HG03460 (cell line): Measurements from ENCODE around the gene ATP6V0C.

Source experiments
- ATAC-seq: cut with Tn5 transposase; IDR thresholded peaks from one replicate; pipeline ENCODE4 v1.9.1; 2021; ENCODE audit not compliant: unreplicated experiment

Gene ATP6V0C

GRCh38 chr16:2508722-2509400, 4.9 kb upstream of the ATP6V0C start:
- ATAC-seq: no peak

DNA sequence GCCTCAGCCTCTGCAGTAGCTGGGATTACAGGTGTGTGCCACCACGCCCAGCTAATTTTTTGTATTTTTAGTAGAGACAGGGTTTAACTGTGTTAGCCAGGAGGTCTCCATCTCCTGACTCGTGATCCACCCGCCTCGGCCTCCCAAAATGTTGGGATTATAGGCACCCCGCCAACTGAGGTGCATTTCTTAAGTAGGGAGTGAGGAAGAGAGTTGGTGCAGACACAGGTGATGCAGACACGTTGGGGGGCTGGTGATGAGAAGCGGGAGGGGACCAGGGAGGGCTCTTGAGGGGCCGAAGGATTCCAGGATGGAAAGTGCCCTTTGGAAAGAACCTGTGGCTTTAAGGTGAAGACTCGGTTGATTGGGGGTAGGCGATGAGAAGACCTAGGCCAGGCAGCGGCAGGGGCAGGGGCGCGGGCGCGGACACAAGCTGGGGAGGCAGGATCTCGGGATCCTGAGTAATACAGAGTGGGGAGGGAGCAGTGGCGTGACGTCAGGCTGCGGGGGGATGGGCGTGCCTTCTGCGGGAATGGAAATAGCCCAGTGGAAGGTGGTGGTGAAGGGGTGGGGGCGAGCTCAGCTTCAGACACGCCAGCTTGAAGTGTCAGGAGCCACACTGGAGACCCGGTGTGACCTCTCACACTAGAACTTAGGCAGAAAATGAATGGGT, 2.5 kb upstream of the ATP6V0C start:
- no peak for ATAC-seq

DNA sequence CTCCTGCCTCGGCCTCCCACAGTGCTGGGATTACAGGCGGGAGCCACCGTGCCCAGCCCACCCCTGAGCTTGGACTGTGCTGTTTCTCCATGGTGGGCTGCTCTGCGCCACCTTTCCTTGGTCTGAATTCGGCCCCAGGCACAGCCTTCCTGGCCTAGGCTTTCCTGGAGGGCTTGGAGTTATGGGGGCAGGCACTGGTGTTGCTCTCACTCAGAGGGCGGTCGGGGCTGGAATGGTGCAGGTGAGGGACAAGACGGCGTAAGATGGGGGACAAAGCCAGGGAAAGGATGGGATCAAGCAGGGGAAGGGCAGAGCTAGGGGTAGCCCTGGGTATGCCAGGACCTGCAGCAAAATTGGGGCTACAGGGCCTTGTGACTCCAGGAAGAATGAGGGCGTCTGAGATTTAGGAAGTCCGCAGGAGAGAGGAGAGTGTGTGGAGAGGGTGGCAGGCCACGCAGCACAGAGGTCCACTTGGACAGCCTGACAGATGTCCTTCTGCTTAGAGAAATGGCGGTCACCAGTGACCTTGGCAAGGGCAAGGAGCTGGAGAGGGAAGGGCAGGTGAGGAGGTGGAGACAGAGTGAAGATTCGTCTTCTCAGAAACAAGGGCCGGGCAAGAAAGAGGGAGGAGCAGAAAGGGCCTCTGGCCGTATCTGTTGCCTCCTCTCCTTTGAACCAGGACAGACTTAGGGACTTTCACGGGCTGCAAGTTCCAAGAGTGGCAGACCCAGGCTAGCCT, 1.6 kb upstream of the ATP6V0C start:
- no peak for ATAC-seq

GRCh38 chr16:2512735-2513404, 882 bp upstream of the ATP6V0C start:
- ATAC-seq: no peak

DNA sequence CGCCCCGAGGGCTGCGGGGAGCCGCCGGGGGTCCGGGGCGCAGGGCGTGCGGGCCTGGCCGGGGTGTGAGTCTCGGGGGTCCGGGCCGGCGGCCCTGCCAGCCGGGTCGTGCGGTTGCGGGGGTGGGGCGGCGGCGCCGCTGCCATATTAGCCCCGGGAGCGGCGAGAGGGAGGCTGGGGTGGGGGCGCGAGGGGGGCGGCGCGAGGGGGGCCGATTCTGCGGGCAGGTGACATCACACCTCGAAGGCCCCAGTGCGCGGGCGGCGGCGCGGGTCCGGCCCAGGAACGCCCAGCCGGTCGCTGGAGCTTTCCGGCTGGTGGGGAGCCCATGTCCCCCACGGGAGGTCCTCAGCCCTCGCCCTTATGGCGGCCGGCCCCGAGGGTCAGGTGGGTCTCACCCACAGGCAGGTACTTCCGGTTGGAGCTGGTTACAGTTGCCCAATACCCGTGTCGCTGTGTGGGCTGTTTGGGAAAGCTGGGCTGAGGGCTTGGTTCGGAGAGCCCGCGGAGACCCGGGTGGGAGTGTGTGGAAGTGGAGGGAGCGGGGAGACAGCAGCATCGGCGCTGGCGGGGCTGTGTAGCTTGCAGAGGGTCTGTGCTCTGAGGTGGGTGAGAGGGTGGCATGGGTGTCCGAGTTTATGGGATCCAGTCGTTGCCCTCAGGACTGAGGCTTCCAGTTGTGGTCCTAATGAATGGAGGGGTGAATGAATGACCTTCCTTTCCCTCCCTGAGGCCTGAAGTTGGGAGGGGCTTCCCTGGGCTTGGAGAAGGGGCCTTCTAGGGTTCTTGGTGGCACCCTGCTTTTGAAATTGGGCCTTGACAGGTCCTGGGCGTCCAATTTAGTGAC, 804 bp downstream of the ATP6V0C start:
- ATAC-seq: no peak

- ATAC-seq: no peak
These were observed 1.6 kb downstream of the ATP6V0C start for GRCh38 chr16:2515180-2515851.

DNA sequence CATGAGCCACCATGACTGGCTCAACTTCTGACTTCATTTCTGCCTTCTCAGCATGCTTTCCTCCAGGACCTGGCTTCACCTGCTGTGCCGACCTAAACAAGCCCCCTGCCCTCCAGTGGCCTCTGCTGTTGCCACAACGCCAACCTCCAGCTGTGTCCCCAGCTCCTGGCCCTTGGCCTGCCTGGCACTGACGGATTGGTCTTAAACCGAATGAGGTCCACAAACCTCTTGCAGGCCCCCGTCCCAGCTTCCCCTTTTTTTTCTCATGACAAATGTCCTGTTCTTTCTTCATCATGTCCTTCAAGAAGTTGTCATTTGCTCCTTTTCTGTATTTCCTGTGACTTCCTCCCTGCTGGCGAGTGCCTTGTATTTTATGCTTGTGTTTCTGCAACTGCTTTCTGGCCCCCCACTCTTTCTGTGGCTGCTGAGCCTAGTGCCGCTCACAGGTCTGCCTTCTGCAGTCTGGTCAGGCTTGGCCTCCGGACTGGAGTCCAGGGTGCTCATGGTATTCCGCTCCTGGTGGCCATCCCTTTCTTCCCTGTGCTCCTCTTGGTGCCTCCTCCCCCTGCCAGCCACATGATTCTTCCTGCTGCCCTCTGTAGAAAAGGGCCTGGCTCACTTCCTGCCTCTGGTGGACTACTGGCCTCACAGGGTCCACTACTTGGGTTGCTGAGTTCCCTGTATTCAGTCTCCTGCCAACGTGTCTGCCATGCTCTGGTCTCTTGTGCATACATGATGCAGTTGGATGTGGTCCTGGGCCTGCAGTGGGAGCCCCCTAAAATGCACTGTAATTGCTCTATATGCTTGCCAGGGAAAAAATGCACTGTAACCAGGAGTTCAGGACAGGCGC, 2.9 kb downstream of the ATP6V0C start:
- ATAC-seq: no peak

GRCh38 chr16:2517954-2518605, 4.3 kb downstream of the ATP6V0C start:
- no peak for ATAC-seq

DNA sequence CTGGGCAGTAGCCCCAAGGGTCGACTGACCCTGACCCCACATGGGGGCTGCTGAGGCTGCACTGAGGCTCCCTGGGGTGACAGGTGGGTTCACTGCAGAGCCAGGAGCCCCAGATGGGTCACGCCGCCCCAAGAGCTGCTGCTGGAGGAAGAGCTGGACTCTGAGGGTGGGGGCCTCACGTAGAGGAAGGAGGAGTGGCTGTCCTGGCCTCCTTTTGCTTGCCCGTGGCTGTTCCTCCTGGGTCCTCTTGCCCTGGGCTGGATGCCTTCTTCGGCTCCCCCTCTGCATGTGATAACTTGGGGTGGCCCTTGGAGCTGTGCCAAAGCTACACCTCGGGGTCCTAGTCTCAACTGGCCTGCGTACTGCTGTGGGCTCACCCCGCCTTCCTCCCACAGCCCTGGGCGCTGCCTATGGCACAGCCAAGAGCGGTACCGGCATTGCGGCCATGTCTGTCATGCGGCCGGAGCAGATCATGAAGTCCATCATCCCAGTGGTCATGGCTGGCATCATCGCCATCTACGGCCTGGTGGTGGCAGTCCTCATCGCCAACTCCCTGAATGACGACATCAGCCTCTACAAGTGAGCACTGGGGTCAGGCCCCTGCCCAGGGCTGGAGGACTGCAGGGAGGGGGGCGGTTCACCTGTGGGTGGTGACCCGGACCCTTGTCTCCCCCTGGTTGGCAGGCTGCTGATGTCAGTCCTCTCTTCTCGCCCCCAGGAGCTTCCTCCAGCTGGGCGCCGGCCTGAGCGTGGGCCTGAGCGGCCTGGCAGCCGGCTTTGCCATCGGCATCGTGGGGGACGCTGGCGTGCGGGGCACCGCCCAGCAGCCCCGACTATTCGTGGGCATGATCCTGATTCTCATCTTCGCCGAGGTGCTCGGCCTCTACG, 5.3 kb downstream of the ATP6V0C start:
- ATAC-seq: no peak

DNA sequence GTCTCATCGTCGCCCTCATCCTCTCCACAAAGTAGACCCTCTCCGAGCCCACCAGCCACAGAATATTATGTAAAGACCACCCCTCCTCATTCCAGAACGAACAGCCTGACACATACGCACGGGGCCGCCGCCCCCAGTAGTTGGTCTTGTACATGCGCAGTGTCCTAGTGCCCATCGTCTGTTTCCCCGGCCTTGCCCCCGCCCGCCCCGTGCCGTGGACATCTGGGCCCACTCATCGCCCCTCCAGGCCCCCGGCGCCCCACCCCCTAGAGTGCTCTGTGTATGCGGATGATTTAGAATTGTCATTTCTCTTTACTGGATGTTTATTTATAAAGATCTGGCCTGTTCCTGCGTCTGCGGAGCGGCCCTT, 5.9 kb downstream of the ATP6V0C start:
- no peak for ATAC-seq

DNA sequence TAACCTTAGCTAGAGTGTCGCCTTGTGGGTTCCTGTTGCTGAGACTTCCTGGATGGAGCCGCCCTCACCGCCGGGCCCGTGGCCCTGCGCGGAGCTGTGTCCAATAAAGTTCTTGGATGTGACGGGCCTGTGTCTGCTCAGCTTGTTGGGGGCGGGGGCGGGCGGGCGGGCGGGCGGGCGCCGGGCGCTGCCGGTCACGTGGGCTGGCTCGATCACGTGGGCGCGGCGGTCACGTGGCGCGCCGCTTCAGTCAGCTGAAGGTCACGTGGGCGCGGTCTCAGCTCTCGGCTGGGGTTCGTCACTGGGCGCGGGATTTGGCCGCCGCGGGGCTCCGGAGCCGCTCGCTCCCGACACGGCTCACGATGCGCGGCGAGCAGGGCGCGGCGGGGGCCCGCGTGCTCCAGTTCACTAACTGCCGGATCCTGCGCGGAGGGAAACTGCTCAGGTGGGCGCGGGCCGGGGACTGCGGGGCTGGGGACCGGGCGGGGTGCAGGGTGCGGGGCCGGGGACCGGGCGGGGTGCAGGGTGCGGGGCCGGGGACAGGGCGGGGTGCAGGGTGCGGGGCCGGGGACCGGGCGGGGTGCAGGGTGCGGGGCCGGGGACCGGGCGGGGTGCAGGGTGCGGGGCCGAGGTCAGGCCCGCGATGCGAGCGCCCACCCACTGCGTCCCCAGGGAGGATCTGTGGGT, 6.5 kb downstream of the ATP6V0C start, which contains the start of gene AMDHD2:
Gene AMDHD2 (plus strand): TSS at position 275 of the 687 bp plus-strand sequence. CDS start 88 bp downstream, at position 363.
- ATAC-seq: no peak

DNA sequence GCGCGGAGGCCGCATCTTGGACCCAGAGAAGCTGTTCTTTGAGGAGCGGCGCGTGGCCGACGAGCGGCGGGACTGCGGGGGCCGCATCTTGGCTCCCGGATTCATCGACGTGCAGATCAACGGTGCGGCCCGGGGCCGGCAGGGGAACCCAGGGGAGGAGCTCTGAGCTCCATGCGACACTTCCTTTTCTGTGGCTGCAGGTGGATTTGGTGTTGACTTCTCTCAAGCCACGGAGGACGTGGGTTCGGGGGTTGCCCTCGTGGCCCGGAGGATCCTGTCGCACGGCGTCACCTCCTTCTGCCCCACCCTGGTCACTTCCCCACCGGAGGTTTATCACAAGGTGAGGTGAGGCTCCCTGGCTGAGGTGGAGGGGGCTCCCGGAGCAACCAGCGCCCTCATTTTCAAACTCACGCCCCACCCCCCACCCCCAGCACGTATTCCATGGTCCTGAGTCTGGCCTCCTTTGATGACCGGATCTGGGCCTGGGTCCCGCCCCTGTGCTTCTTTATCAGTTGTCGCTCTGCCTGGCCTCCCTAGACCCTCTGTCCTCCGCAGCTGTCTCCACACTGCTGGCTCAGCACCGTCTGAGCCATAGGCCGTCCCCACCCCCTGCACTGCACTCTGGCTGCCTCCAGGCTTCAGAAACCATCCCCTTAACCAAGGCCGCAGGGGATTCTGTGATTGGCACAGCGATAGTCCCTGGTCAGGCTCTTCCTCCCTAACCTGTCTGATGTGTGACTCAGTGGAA, 7.2 kb downstream of the ATP6V0C start:
- no peak for ATAC-seq

GRCh38 chr16:2523801-2524231, 10.1 kb downstream of the ATP6V0C start:
- no peak for ATAC-seq

- no peak for ATAC-seq
These were observed 10.7 kb downstream of the ATP6V0C start for GRCh38 chr16:2524339-2524938.

DNA sequence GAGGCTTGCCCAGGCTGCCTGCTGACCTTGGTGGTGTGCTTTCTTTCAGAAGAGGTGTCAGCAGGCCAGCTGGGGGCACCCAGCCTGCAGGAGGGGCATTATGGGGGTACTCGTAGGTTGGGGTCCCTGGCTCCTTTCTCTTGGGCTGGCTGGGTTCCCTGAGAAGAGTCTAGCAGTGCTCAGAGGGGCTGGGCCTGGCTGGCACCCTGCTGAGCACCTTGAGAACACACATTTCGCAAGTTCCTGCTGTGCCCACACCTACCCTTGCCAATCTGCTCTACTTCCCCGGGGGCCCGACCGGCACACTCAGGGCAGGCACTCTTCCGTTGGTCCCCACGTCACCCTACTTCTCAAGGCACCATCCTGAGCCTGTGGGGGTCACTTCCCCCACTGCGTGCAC, 12.4 kb downstream of the ATP6V0C start:
- ATAC-seq: no peak
